ENCODE results near the gene CMTR1.

The CMTR1 gene

DNA sequence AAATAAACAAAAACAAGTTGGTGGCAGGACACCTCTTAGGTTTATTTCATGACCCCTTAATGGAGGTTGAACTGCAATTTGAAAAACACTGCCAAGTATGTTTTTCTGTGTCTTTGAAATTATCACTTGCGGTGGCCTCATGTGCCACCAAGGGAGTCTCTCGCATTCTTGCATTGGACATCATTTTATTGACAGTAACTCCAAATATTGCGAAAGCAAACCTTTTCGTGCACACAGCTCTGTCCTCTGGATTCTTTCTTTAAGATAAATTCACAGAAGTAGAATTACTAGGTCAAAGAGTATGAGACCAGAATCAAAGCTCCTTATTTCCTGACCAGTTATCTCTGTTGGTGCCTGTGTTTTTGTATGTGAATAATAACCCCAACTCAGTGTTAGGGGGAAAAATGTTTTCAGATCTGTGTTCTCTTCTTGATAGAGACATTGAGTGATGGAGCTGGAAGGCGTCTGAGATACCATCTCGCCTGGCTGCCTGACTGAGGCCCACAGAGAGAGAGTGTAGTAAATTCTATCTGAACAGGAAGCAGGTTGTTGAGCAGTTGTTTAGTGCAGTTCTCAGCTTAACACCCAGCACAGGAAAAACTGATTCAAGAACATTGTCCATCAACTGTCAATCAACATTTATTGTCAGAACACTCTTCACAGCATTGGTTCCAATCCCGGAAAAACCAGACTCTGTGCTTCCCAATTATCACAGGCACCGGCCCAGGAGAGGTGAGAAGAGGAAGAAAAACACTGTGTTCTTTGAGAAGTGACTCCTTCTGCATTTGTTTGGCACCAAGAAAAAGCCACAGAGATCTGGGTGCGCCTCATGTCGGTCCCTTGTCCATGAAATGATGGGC, 68.8 kb downstream of the CMTR1 start:
- Histone ChIP-seq H3K27ac (no peak overlapping the region), H3K27me3 (replicated peaks) (no peaks in the 10 kb centered on the region), H3K36me3 (replicated peaks) (no peaks in the 10 kb centered on the region), H3K4me3 (ENCODE audit: low read depth, low read length) (no peak overlapping the region)
- in situ Hi-C loops (cut with HindIII; ENCODE audit: low pct_ligation_motif_present, low sequenced_read_pairs) = no loop called here
- DNase-seq = no peak
- TF ChIP-seq CTCF (IDR thresholded peaks at IDR 0.05; ENCODE audit: low read depth, low read length, missing control alignments) = no peak

DNA sequence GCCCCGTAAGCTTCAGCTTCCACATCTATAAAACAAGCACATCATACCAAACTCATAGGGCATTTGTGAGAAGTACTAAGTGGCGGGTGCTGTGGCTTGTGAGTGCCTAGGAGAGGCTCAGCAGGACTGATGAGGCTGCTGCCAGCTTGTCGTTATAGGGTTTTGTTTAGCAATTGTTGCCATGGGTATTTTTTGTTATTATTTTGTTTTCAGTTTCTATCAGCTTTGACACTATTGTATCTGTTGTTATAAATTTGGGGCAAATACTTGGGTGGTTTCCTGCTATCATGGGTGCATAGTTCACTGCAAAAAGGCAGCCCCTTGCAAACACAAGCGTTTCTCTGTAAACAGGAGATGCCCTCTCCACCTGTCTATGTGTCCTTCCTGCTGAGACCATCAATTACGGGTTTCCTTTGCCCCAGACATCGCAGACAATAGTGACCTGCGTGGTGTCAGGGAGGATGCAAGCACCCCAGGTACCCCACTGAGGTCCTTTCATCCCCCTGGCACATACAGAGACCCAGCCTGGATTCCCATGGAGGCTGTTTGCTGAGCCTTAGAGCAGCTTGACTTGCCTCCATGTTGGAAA, 69.8 kb downstream of the CMTR1 start:
- no peaks in the 10 kb centered on the region for H3K27me3 ChIP-seq (replicated peaks)
- H3K36me3 ChIP-seq (replicated peaks) = no peaks in the 10 kb centered on the region
- H3K27ac ChIP-seq = no peak overlapping the region
- H3K4me3 ChIP-seq (ENCODE audit: low read depth, low read length) = no peak overlapping the region
- in situ Hi-C loops (cut with HindIII; ENCODE audit: low pct_ligation_motif_present, low sequenced_read_pairs) = no loop called here
- TF ChIP-seq CTCF (IDR thresholded peaks at IDR 0.05; ENCODE audit: low read depth, low read length, missing control alignments) = no peak
- no peak for DNase-seq

DNA sequence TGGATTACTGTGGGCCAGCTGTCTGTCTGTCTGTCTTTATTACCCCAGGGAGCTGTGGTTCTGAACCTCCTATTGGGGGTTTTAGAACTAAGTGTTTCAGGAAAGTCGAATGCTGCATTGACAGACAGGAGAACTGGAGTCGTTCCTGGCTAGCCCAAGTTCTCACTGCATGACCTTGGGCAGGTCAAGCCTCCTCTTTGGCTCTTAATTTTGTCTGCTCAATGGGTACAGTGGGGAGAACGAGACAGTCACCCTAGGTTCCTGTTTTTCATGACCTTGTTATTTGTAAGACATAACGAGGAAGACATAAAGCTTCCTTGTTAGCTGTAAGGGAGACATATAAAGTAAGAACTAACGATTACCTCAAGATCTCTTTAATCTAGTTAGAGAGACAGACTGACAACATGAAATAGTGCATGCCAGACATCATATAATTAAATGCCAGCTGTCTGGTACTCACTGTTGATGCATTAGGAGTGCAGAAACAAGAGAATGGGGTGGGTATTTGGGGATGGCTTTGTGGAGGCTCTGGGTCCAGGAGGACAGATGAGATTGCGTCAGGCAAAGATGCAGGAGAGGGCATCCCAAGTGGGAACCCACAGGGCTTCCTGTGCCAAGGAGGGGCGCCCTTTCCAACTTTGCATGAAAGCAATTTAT, 70.4 kb downstream of the CMTR1 start:
- H3K36me3 ChIP-seq (replicated peaks) = no peaks in the 10 kb centered on the region
- H3K27me3 ChIP-seq (replicated peaks) = no peaks in the 10 kb centered on the region
- no peak for DNase-seq
- no peak for TF ChIP-seq CTCF (IDR thresholded peaks at IDR 0.05; ENCODE audit: low read depth, low read length, missing control alignments)
- in situ Hi-C loops (cut with HindIII; ENCODE audit: low pct_ligation_motif_present, low sequenced_read_pairs) = no loop called here
- no peak overlapping the region for H3K27ac ChIP-seq
- H3K4me3 ChIP-seq (ENCODE audit: low read depth, low read length) = no peak overlapping the region

GRCh38 chr6:37504024-37504423, 71.0 kb downstream of the CMTR1 start:
- Histone ChIP-seq H3K27ac (no peak overlapping the region), H3K4me3 (ENCODE audit: low read depth, low read length) (no peak overlapping the region), H3K27me3 (replicated peaks) (no peaks in the 10 kb centered on the region), H3K36me3 (replicated peaks) (no peaks in the 10 kb centered on the region)
- no peak for DNase-seq
- TF ChIP-seq CTCF (IDR thresholded peaks at IDR 0.05; ENCODE audit: low read depth, low read length, missing control alignments) = no peak
- in situ Hi-C loops (cut with HindIII; ENCODE audit: low pct_ligation_motif_present, low sequenced_read_pairs) = no loop called here

- Histone ChIP-seq H3K4me3 (ENCODE audit: low read depth, low read length) (no peak overlapping the region), H3K27me3 (replicated peaks) (peaks cover 2% of the 10 kb centered on the region), H3K27ac (no peak overlapping the region), H3K36me3 (replicated peaks) (no peaks in the 10 kb centered on the region)
- no peak for DNase-seq
- in situ Hi-C loops (cut with HindIII; ENCODE audit: low pct_ligation_motif_present, low sequenced_read_pairs) = no loop called here
- no peak for TF ChIP-seq CTCF (IDR thresholded peaks at IDR 0.05; ENCODE audit: low read depth, low read length, missing control alignments)
Measured at GRCh38 chr6:37506479-37506878, 73.5 kb downstream of the CMTR1 start.
